DMS153 (cell line): ENCODE data around the gene CDH4.

ENCODE experiments used
- DNase-seq: peaks from one replicate; lab custom pipeline; 2025; lab: John Stamatoyannopoulos, UW

The CDH4 gene

GRCh38 chr20:61693055-61693600 lies 441.1 kb downstream of the CDH4 start:
- no peak for DNase-seq

- DNase-seq, result no peak
Observed at GRCh38 chr20:61694682-61695081, 442.6 kb downstream of the CDH4 start.

- DNase-seq, result no peak
Observed at GRCh38 chr20:61695741-61696140, 443.7 kb downstream of the CDH4 start.

- no peak for DNase-seq
Observed at GRCh38 chr20:61696181-61696735, 444.2 kb downstream of the CDH4 start.

- DNase-seq, result no peak
Observed at GRCh38 chr20:61697666-61698597, 445.9 kb downstream of the CDH4 start.

GRCh38 chr20:61698598-61699494 lies 446.8 kb downstream of the CDH4 start:
- no peak for DNase-seq

GRCh38 chr20:61699495-61700374 lies 447.7 kb downstream of the CDH4 start:
- no peak for DNase-seq

GRCh38 chr20:61700595-61701140 lies 448.6 kb downstream of the CDH4 start:
- DNase-seq, result no peak

- no peak for DNase-seq
Observed at GRCh38 chr20:61701401-61701800, 449.3 kb downstream of the CDH4 start.

GRCh38 chr20:61701802-61702201 lies 449.7 kb downstream of the CDH4 start:
- DNase-seq, result no peak

GRCh38 chr20:61702246-61702645 lies 450.2 kb downstream of the CDH4 start:
- no peak for DNase-seq

GRCh38 chr20:61704661-61705060 lies 452.6 kb downstream of the CDH4 start:
- no peak for DNase-seq

GRCh38 chr20:61705386-61706258 lies 453.6 kb downstream of the CDH4 start:
- DNase-seq, result no peak

GRCh38 chr20:61706259-61706961 lies 454.3 kb downstream of the CDH4 start:
- no peak for DNase-seq

- no peak for DNase-seq
Observed at GRCh38 chr20:61708891-61709290, 456.8 kb downstream of the CDH4 start.

- DNase-seq, result no peak
Observed at GRCh38 chr20:61710108-61710507, 458.0 kb downstream of the CDH4 start.

GRCh38 chr20:61712688-61713087 lies 460.6 kb downstream of the CDH4 start:
- no peak for DNase-seq

GRCh38 chr20:61718361-61719005 lies 466.4 kb downstream of the CDH4 start:
- DNase-seq, result no peak
